UCSD-AML1 (cell line): ENCODE measurements around the gene NDUFS1.
"Not testable (repeated sequence)": the region's sequence is repeated elsewhere in the genome, so short reads cannot be mapped to it uniquely, and the experiment has no call there.

Experiments used
- DNase-seq: peaks from one replicate; lab custom pipeline; 2025; ENCODE audit not compliant: unreplicated experiment; lab: John Stamatoyannopoulos, UW

NDUFS1 gene

GRCh38 chr2:206159346-206160124 lies at the start of gene NDUFS1, which contains the start of gene EEF1B2:
Gene NDUFS1, minus strand, starts transcription at chr2:206159444. Its CDS starts 5,766 bp downstream, at chr2:206153678.
Gene EEF1B2, plus strand, starts transcription at chr2:206159895. Its CDS starts 85 bp downstream, at chr2:206159980.
- peak; percentile 98 for DNase-seq

- DNase-seq: no peak
Observed at GRCh38 chr2:206208900-206209299, 49.7 kb upstream of the NDUFS1 start.

- DNase-seq: not testable (repeated sequence)
Observed at GRCh38 chr2:206207316-206207715, 48.1 kb upstream of the NDUFS1 start.

GRCh38 chr2:206204710-206205109 lies 45.5 kb upstream of the NDUFS1 start:
- DNase-seq: no peak

DNA sequence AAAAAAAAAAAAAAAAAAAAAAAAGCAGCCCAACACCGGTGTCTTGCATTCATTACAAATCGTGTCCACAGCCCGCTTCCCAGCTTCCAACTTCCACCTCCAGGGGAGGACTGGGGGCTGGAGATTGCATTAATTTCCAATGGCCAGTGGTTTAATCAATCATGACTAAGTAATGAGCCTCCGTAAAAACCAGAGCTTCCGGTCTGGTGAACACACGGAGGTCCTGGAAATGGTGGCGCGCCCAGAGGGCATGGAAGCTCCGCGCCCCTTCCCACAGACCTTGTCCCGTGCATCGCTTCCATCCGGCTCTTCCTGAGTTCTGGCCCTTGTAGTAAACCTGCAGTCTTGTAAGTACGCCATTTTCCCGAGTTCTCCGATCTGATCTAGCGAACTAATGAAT lies 44.1 kb upstream of the NDUFS1 start:
- no peak for DNase-seq

DNA sequence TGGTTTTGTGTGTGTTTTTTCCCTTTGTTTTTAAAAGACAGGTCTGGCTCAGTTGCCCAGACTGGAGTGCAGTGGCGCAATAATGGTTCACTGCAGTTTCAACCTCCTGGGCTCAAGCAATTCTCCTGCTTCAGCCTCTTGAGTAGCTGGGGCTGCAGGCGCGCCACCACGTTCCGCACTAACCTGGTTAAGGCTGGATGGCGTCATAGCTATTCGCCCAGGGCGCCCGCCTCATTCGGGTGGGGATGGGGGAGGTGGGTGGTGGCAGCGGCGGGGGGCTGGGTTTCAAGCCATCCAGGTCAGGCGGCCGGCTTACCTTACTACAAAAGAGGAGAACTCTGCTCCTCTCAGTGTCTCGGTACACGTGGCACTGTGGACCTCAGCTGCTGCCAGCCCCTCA lies 43.2 kb upstream of the NDUFS1 start:
- no peak for DNase-seq

DNA sequence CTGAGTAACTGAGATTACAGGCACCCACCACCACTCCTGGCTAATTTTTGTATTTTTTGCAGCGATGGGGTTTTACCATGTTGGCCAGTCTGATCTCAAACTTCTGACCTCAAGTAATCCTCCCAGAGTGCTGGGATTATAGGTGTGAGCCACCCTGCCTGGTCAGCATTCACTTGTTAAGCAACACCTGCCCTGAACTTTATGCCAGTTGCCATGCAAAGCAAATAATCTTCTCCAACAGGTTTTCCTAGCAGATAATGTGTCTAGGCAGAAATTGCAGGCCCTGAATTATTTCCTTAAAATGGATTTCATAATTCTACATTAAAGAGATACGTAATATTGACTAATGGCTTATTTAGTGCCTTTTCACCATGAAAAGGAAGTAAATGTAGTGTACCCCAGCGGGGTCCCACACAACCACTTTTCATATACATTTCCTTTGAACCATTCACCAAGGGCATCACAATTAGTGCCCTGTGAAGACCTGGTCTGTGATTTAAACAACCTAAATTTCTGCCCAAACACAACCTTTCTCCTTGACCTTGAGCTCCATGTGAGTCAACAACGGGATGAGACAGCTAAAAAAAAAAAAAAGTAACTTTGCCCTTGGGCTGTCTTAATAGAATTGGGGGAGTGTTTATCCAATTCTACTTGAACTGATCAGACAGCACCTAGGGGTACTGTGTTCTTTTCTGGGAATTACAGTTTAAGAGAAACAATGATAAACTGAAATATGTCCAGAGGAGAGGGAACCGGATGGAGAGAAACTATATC lies 42.0 kb upstream of the NDUFS1 start:
- DNase-seq: no peak

DNA sequence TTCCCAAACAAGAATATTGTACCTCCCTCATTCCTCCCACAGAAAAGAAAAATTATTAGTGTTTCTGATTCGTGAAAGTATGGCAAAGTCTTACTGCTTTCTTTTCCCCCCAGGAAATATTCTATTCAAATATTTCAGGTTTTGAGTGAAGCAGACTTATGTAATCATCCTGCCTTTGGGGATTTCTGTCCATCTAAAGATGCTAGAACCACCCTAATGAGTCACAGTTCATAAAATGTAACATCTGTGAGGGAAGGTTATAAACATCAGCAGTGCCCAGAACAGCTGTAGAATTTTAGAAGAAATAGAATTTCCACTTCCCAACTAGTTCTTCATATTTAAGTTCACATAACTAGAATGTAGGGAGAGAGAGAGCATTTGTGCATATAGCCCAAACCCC lies 39.4 kb upstream of the NDUFS1 start:
- DNase-seq: no peak

DNA sequence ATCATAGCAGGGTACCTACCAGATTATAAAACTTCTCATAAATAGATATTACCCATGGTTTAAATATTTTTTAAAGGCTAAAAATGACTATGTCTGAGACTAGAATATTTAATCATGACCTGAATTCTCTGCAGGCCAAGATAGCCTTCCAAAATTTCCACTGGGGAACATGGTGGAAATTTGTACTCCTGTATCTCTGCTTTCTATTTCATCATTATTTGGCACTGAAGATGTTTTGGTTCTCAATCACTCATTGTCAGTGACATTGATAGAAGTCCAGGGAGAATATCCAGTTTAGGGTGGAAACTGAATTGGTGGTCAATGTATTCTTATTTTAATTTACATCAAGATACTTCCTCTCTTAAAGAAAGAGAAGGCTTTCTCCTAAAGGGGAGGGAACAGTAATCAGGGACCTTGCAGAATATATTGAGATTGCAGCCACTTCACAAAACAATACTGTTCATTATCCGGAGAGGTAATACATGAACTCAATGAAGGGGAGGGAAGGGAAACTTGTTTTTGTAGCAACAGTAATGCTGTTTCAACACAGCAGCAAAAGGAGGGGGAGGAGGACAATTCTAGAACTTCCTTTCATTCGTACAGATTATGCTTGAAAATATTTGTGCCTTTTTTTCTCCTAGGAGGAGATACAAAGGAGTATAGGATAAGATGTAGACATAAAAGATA lies 34.6 kb upstream of the NDUFS1 start:
- no peak for DNase-seq

- no peak for DNase-seq
Observed at GRCh38 chr2:206192157-206192556, 32.9 kb upstream of the NDUFS1 start.

- DNase-seq: no peak
Observed at GRCh38 chr2:206190689-206191088, 31.4 kb upstream of the NDUFS1 start.

DNA sequence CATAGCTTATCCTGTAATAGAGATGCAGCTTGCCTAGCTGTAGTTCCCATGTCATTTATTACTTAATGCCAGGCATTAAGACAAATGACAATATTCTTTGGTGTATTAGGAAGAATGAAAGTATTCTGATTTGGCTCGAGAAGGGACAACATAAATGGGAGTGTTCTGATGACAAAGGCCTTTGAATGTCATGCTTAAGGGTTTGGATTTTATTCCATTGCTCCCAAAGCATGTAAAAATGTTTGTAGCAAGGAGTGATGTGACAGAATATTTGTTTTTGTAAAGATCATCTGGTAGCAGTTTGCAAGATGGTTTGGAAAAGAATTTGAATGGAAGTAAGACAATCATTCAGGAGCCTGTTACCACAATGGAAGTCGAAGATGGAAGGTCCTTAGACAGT lies 30.9 kb upstream of the NDUFS1 start:
- no peak for DNase-seq

DNA sequence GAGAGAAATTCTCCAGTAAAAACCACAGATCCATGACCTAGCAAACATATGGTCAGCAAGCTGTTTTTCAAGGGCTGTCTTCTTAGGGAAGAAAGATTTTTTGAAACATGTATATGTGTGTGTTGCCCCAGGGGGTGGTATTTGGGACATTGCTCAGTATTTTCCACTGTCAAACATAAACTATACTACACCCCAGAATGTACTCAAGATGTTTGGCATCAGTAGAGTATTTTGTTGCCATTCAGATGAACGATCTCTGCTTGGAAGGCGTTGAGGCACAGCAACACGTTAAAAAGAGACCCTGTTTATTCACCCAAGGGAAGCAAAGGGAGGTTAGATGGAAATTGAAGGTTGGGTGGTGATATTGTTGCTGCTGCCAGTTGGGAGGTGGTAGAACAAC lies 30.4 kb upstream of the NDUFS1 start:
- DNase-seq: no peak

GRCh38 chr2:206181526-206181925 lies 22.3 kb upstream of the NDUFS1 start:
- not testable (repeated sequence) for DNase-seq

DNA sequence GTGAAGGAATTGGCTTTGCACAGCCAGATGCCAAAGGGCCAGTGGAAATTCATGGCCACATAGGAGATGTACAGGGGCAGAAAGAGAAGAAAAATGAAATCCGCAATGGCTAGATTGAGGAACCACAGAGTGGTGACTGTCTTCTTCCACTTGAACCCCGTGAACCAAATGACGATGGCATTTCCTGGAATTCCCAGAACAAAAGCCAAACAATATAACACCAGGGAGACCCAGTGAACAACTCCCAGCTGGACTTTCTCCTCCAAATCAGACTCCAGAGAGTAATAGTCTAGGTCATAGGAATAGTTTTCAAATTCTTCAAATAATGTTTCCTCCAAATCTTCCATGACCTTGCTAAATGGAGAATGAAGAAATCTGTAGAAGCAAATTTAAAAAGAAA lies 17.7 kb upstream of the NDUFS1 start:
- no peak for DNase-seq

DNA sequence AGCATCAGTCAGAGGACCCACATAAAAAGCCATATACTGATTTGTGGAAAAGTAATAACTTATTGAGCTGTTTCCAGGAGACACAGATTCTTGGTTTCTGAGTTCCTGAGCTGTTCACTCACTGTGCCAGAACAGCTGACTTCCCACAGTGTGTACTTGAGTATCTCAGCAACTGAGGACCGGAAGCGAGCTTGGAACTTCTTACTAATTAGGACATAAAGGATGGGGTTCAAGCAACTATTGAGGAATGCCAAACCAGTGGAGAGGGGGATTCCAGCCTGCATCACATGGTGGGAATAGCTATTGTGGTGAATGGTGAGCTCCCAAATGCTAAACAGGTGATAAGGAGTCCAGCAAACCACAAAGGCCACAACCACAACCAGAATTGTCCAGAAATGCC lies 16.9 kb upstream of the NDUFS1 start:
- DNase-seq: no peak

DNA sequence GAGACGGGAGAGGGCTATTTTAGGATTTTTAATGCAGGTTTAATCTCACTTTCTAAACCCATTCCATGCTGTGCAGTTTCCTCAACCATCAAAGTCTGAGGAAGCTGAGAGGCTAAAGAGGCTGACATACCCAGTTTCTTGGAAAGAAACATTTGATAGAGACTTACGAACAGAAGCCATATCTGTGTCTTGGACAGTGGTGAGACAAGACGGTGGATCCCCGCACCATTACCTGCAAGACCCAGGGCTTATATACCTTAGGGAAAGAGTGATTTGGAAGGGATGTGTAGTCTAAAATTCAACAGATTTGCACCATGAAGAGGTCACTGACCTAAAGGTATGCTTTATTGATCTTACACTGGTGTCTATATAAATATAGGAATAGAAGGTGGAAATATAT lies 13.9 kb upstream of the NDUFS1 start:
- DNase-seq: no peak

GRCh38 chr2:206171624-206172397 lies 12.6 kb upstream of the NDUFS1 start:
- not testable (repeated sequence) for DNase-seq

GRCh38 chr2:206168230-206168629 lies 9.0 kb upstream of the NDUFS1 start:
- not testable (repeated sequence) for DNase-seq

GRCh38 chr2:206164261-206164862 lies 5.1 kb upstream of the NDUFS1 start:
- no peak for DNase-seq
